ENCODE data around the gene CC2D1A.

GRCh38 chr19:13914777-13915176, 8.8 kb downstream of the CC2D1A start:
- TF ChIP-seq POLR2A (IDR thresholded peaks at IDR 0.05) = no peak
- no peak for TF ChIP-seq CTCF (IDR thresholded peaks at IDR 0.05)

Measured in body of pancreas (tissue), 4 donors.